PFSK-1 (cell line): ENCODE data around the gene WDR53.

Experiments
- REST ChIP-seq, 2 experiments: IDR thresholded peaks; 2 replicates each; pipeline versions ENCODE4 v1.6.1 to v1.8.0; 2011 to 2012; ENCODE audit warnings: low read depth in 2 of 2, low read length in 2 of 2, control low read depth in 1 of 2, inconsistent platforms in 1 of 2, mild to moderate bottlenecking in 1 of 2, moderate library complexity in 1 of 2; ENCODE audit not compliant: insufficient read depth in 1 of 2
- SIN3A ChIP-seq: IDR thresholded peaks from 2 replicates; pipeline ENCODE4 v1.6.1; 2012; ENCODE audit warnings: mild to moderate bottlenecking, low read length, moderate library complexity, borderline replicate concordance; ENCODE audit not compliant: insufficient read depth

DNA sequence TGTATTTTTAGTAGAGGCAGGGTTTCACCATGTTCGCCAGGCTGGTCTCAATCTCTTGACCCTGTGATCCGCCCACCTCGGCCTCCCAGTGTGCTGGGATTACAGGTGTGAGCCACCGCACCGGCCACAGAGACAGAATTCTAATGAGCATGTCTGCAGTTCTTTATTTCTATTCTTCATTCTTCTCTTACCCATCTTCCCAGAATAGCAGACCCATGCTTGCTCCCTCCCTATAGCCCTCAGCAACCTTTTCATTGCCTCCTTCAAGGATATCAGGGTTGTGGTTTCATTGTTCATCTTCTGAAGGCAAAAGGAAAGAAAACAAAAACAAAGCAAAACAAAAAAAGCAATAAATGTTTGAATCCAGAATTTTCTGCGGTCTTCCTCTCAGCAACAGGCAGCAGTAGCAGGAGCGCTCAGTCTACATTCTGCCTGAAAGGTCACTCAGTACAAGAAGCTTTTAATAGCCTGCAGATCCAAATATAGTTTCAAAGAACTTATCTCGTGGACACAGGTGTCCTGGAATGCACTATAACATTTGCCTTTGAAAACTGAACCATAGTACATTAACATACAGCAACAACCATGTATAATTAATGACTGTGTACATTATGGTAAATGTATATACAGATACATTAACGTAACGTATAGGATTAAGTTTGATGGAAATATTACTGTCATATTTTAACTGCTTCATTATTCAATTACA lies 53.3 kb downstream of the WDR53 start, which contains the start of gene SMCO1:
- TF ChIP-seq SIN3A = no peak
- no peak for TF ChIP-seq REST (IDR thresholded peaks at IDR 0.05; ENCODE audit: insufficient read depth in 1 of 2, low read depth in 2 of 2, low read length in 2 of 2)
